GM13976 (cell line): ENCODE data around the gene SPOP.

Experiments used
- DNase-seq: peaks from one replicate; pipeline ENCODE4 v3.0.0; 2012; ENCODE audit warnings: low spot score
- CTCF ChIP-seq: IDR thresholded peaks from 2 replicates; pipeline ENCODE4 v1.5.1; 2012; ENCODE audit warnings: borderline replicate concordance, mild to moderate bottlenecking; ENCODE audit not compliant: insufficient read depth; ENCODE audit errors: extremely low read depth, missing control alignments, control extremely low read depth
- in situ Hi-C: fragments of 300-500 bp; cut with MboI; formaldehyde crosslinking; loops from one replicate; pipeline ENCODE4 v1.12.0; 2022; ENCODE audit warnings: low sequenced_read_pairs, mixed read lengths, inconsistent platforms; ENCODE audit not compliant: unreplicated experiment

The SPOP gene

DNA sequence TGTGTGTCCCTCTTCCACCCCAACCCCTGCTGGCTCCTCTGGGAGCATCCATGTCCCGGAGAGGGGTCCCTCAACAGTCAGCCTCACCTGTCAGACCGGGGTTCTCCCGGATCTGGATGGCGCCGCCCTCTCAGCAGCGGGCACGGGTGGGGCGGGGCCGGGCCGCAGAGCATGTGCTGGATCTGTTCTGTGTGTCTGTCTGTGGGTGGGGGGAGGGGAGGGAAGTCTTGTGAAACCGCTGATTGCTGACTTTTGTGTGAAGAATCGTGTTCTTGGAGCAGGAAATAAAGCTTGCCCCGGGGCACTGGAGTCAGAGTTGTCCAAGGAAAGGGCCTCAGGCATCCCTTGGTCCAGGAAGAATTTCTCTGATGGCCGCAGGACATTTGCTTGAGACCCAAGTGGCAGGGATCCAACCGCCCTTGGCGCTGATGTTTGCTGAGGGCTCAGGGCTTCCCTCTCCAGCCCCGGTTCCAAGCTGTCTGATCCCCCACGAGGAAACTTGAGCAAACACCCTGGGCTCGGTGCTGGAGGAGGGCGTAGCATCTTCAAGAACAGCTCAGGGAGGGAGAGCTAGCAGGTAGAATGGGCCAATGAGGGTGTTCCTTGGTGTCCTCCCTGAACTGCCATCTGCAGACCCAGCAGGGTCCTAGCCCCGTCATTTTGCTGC, 97.7 kb downstream of the SPOP start:
- TF ChIP-seq CTCF = no peak

GRCh38 chr17:49579522-49579921, 98.4 kb downstream of the SPOP start:
- no peak for TF ChIP-seq CTCF
- in situ Hi-C loops = loop anchor here (10.0 kb wide), 1 partner anchor 265 kb away; the partner anchor contains the start of gene TAC4
- DNase-seq = no peak

More for the DNA sequence above, 97.7 kb downstream of the SPOP start:
- in situ Hi-C loops = no loop called here
- no peak for DNase-seq

DNA sequence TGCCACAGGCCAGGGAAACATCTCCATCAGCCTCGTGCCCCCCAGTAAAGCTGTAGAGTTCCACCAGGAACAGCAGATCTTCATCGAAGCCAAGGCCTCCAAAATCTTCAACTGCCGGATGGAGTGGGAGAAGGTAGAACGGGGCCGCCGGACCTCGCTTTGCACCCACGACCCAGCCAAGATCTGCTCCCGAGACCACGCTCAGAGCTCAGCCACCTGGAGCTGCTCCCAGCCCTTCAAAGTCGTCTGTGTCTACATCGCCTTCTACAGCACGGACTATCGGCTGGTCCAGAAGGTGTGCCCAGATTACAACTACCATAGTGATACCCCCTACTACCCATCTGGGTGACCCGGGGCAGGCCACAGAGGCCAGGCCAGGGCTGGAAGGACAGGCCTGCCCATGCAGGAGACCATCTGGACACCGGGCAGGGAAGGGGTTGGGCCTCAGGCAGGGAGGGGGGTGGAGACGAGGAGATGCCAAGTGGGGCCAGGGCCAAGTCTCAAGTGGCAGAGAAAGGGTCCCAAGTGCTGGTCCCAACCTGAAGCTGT, 98.9 kb downstream of the SPOP start:
- no peak for DNase-seq
- in situ Hi-C loops = loop anchor here (10.0 kb wide), 1 partner anchor 266 kb away; the partner anchor contains the start of gene TAC4
- TF ChIP-seq CTCF = no peak

- no peak for DNase-seq
- in situ Hi-C loops = loop anchor here (10.0 kb wide), 1 partner anchor 266 kb away; the partner anchor contains the start of gene TAC4
- no peak for TF ChIP-seq CTCF
These were observed 99.5 kb downstream of the SPOP start for GRCh38 chr17:49578414-49578813.

DNA sequence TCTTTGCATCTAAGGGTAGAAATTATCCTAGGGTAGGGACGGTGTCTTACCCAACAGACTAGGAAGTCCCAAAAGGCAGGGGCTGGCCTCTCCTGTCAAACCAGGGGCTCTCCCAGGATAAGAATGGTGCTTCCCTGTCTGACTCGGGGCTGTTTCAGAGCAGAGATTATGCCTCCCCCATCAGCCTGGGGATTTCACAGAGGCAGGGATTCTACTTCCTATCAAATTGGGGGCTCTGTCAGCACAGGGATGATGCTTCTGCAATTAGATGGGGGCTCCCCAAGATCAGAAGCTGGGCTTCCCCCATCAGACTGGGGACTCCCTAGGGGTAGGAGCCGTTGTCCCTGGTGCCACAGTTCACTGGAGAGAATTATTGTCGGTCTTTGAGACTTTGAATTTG, 99.9 kb downstream of the SPOP start:
- in situ Hi-C loops = loop anchor here (10.0 kb wide), 1 partner anchor 267 kb away; the partner anchor contains the start of gene TAC4
- TF ChIP-seq CTCF = no peak
- DNase-seq = peak; percentile 68

DNA sequence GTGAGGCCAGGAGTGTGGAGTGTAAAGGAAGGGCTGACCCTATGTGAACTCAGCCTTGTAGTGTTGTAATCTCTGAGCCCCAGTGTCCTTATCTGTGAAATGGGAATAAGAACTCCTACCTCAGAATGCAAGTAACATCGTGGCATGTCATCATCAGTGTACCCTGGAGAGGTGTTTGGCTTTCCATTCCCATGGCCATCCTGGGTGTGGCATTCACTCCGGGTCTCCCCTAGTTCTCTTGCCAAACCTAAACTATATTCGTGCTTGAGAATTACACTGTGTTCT, 100.3 kb downstream of the SPOP start:
- in situ Hi-C loops = loop anchor here (10.0 kb wide), 1 partner anchor 267 kb away; the partner anchor contains the start of gene TAC4
- TF ChIP-seq CTCF = no peak
- DNase-seq = no peak
